Measurements from ENCODE around the gene ARAP2.

ARAP2 gene

DNA sequence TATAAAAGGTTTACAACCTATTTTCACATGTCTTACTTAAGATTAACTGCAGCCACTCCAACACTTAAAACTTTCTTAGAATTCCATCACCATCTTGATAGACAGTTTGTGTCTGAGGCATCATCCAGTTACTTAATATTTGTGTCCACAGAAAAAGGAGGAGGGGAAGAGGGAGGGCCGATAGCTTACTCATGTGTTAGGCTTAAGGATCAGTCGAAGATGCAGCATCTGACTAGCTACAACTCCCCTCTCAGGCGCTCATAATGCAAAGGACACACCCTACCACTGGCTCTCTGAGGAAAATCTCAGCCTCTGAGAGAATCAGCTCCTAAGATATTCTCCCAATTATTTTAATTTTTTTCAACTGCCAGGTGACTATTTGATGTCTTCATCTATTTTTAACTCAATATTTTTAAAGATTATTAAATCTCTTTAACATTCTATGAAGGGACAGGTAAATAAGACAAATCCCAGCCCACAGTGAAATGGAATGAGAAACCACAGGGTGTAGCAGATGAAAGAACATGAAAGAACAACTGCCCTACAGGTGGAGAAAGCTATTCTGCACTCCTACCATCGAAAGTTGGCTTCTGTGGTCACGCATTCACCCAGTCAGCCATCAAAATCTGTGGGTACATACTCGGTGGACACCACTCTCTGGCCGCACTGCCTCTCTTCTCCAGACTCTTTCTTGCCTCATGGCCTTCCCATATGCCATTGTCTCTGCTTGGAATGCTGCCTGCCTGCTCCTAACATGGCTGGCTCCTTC is 48.0 kb downstream of the ARAP2 start:
- POLR2A ChIA-PET = no interaction called here
- Histone ChIP-seq H3K27ac (ENCODE audit: extremely low read depth, low read depth, low read length) (no peak overlapping the region), H3K4me3 (ENCODE audit: low read depth, low read length) (no peak overlapping the region), H3K4me1 (ENCODE audit: control insufficient read depth, insufficient read depth, low read length) (no peaks in the 10 kb centered on the region), H3K36me3 (ENCODE audit: control insufficient read depth in 2 of 2, insufficient read depth in 1 of 2, low read length in 2 of 2) (no peaks in the 10 kb centered on the region), H3K9me3 (ENCODE audit: control insufficient read depth, insufficient read depth, low read depth, low read length) (no peaks in the 10 kb centered on the region)
- CTCF ChIA-PET = no interaction called here
- TF ChIP-seq ZNF324 (tag by site-specific recombination; IDR thresholded peaks at IDR 0.05) (no peak), ZNF785 (tag by site-specific recombination; IDR thresholded peaks at IDR 0.05) (no peak), TRIM28 (IDR thresholded peaks at IDR 0.05; ENCODE audit: borderline replicate concordance, low read length) (no peak), ZNF214 (tag by site-specific recombination; IDR thresholded peaks at IDR 0.05; ENCODE audit: borderline replicate concordance) (no peak), ZNF677 (tag by site-specific recombination; IDR thresholded peaks at IDR 0.05) (no peak), ZNF23 (tag by site-specific recombination; IDR thresholded peaks at IDR 0.05; ENCODE audit: borderline replicate concordance) (no peak), ZNF140 (tag by site-specific recombination; IDR thresholded peaks at IDR 0.05) (no peak)
- TF ChIP-seq, protein P1, sequence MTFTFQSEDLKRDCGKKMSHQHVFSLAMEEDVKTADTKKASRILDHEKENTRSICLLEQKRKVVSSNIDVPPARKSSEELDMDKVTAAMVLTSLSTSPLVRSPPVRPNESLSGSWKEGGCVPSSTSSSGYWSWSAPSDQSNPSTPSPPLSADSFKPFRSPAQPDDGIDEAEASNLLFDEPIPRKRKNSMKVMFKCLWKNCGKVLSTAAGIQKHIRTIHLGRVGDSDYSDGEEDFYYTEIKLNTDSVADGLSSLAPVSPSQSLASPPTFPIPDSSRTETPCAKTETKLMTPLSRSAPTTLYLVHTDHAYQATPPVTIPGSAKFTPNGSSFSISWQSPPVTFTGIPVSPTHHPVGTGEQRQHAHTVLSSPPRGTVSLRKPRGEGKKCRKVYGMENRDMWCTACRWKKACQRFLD (tag by site-specific recombination; IDR thresholded peaks at IDR 0.05) = no peak
- TF ChIP-seq, protein P2, sequence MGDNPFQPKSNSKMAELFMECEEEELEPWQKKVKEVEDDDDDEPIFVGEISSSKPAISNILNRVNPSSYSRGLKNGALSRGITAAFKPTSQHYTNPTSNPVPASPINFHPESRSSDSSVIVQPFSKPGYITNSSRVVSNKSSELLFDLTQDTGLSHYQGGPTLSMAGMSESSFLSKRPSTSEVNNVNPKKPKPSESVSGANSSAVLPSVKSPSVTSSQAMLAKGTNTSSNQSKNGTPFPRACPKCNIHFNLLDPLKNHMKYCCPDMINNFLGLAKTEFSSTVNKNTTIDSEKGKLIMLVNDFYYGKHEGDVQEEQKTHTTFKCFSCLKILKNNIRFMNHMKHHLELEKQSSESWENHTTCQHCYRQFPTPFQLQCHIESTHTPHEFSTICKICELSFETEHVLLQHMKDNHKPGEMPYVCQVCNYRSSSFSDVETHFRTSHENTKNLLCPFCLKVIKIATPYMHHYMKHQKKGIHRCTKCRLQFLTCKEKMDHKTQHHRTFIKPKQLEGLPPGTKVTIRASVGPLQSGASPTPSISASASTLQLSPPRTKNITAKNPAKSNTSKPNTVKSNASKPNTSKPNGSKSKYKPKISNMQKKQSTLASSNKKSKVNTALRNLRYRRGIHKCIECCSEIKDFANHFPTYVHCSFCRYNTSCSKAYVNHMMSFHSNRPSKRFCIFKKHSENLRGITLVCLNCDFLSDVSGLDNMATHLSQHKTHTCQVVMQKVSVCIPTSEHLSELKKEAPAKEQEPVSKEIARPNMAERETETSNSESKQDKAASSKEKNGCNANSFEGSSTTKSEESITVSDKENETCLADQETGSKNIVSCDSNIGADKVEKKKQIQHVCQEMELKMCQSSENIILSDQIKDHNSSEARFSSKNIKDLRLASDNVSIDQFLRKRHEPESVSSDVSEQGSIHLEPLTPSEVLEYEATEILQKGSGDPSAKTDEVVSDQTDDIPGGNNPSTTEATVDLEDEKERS (tag by site-specific recombination; IDR thresholded peaks at IDR 0.05) = no peak
- TF ChIP-seq, protein P3, sequence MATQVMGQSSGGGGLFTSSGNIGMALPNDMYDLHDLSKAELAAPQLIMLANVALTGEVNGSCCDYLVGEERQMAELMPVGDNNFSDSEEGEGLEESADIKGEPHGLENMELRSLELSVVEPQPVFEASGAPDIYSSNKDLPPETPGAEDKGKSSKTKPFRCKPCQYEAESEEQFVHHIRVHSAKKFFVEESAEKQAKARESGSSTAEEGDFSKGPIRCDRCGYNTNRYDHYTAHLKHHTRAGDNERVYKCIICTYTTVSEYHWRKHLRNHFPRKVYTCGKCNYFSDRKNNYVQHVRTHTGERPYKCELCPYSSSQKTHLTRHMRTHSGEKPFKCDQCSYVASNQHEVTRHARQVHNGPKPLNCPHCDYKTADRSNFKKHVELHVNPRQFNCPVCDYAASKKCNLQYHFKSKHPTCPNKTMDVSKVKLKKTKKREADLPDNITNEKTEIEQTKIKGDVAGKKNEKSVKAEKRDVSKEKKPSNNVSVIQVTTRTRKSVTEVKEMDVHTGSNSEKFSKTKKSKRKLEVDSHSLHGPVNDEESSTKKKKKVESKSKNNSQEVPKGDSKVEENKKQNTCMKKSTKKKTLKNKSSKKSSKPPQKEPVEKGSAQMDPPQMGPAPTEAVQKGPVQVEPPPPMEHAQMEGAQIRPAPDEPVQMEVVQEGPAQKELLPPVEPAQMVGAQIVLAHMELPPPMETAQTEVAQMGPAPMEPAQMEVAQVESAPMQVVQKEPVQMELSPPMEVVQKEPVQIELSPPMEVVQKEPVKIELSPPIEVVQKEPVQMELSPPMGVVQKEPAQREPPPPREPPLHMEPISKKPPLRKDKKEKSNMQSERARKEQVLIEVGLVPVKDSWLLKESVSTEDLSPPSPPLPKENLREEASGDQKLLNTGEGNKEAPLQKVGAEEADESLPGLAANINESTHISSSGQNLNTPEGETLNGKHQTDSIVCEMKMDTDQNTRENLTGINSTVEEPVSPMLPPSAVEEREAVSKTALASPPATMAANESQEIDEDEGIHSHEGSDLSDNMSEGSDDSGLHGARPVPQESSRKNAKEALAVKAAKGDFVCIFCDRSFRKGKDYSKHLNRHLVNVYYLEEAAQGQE (tag by site-specific recombination; IDR thresholded peaks at IDR 0.05) = no peak

DNA sequence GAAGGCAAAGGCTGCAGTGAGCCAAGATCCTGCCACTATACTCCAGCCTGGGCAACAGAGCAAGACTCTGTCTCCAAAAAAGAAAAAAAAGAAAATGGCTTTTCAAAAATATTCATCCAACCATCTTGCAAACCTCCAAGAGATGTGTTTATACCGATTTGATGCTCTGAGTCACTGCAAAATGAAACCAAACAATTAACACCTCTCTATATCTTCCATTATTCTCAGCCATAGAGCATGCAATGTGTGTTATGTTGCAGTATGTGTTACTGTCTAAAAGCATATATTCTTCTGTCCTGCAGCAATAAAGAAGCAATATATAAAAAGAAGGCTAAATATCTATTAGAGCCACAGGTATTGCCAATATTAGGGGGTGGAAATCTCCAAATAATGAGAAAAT is 51.4 kb downstream of the ARAP2 start:
- Histone ChIP-seq H3K27ac (ENCODE audit: extremely low read depth, low read depth, low read length) (no peak overlapping the region), H3K4me1 (ENCODE audit: control insufficient read depth, insufficient read depth, low read length) (no peaks in the 10 kb centered on the region), H3K9me3 (ENCODE audit: control insufficient read depth, insufficient read depth, low read depth, low read length) (no peaks in the 10 kb centered on the region), H3K36me3 (ENCODE audit: control insufficient read depth in 2 of 2, insufficient read depth in 1 of 2, low read length in 2 of 2) (no peaks in the 10 kb centered on the region), H3K4me3 (ENCODE audit: low read depth, low read length) (no peak overlapping the region)
- ChIA-PET CTCF (interaction anchor here (1.3 kb wide), 1 partner anchor 207 kb away, joined by 3 read pairs; no protein-coding TSS in a partner anchor), POLR2A (no interaction called here)
- TF ChIP-seq, protein P4, sequence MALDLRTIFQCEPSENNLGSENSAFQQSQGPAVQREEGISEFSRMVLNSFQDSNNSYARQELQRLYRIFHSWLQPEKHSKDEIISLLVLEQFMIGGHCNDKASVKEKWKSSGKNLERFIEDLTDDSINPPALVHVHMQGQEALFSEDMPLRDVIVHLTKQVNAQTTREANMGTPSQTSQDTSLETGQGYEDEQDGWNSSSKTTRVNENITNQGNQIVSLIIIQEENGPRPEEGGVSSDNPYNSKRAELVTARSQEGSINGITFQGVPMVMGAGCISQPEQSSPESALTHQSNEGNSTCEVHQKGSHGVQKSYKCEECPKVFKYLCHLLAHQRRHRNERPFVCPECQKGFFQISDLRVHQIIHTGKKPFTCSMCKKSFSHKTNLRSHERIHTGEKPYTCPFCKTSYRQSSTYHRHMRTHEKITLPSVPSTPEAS (tag by site-specific recombination; IDR thresholded peaks at IDR 0.05) = no peak
- no peak for TF ChIP-seq ZNF548 (tag by site-specific recombination; IDR thresholded peaks at IDR 0.05)
- no peak for TF ChIP-seq GLI2 (tag by site-specific recombination; IDR thresholded peaks at IDR 0.05; ENCODE audit: borderline replicate concordance, low read depth)
- TF ChIP-seq ZBTB21 (tag by site-specific recombination; IDR thresholded peaks at IDR 0.05) = no peak
- no peak for TF ChIP-seq ZNF791 (tag by site-specific recombination; IDR thresholded peaks at IDR 0.05)
- no peak for TF ChIP-seq ZNF366 (tag by site-specific recombination; conservative IDR thresholded peaks at IDR 0.05)
- TF ChIP-seq ZNF768 (tag by site-specific recombination; IDR thresholded peaks at IDR 0.05) = no peak
- TF ChIP-seq, protein P5, sequence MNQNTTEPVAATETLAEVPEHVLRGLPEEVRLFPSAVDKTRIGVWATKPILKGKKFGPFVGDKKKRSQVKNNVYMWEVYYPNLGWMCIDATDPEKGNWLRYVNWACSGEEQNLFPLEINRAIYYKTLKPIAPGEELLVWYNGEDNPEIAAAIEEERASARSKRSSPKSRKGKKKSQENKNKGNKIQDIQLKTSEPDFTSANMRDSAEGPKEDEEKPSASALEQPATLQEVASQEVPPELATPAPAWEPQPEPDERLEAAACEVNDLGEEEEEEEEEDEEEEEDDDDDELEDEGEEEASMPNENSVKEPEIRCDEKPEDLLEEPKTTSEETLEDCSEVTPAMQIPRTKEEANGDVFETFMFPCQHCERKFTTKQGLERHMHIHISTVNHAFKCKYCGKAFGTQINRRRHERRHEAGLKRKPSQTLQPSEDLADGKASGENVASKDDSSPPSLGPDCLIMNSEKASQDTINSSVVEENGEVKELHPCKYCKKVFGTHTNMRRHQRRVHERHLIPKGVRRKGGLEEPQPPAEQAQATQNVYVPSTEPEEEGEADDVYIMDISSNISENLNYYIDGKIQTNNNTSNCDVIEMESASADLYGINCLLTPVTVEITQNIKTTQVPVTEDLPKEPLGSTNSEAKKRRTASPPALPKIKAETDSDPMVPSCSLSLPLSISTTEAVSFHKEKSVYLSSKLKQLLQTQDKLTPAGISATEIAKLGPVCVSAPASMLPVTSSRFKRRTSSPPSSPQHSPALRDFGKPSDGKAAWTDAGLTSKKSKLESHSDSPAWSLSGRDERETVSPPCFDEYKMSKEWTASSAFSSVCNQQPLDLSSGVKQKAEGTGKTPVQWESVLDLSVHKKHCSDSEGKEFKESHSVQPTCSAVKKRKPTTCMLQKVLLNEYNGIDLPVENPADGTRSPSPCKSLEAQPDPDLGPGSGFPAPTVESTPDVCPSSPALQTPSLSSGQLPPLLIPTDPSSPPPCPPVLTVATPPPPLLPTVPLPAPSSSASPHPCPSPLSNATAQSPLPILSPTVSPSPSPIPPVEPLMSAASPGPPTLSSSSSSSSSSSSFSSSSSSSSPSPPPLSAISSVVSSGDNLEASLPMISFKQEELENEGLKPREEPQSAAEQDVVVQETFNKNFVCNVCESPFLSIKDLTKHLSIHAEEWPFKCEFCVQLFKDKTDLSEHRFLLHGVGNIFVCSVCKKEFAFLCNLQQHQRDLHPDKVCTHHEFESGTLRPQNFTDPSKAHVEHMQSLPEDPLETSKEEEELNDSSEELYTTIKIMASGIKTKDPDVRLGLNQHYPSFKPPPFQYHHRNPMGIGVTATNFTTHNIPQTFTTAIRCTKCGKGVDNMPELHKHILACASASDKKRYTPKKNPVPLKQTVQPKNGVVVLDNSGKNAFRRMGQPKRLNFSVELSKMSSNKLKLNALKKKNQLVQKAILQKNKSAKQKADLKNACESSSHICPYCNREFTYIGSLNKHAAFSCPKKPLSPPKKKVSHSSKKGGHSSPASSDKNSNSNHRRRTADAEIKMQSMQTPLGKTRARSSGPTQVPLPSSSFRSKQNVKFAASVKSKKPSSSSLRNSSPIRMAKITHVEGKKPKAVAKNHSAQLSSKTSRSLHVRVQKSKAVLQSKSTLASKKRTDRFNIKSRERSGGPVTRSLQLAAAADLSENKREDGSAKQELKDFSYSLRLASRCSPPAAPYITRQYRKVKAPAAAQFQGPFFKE (tag by site-specific recombination; IDR thresholded peaks at IDR 0.05; ENCODE audit: borderline replicate concordance) = no peak
- no peak for TF ChIP-seq ZNF404 (tag by site-specific recombination; IDR thresholded peaks at IDR 0.05)
- no peak for TF ChIP-seq FEZF1 (tag by site-specific recombination; IDR thresholded peaks at IDR 0.05)

Measured in HEK293 (cell line).